A549 (cell line): ENCODE results near the gene MLANA.

Experiments
- CEBPB ChIP-seq, 2 experiments: fragments of >200 bp in 1 of 2; sonication (Bioruptor Twin) in 1 of 2; formaldehyde crosslinking in 1 of 2; IDR thresholded peaks; 2 replicates each; pipeline ENCODE4 v1.6.1; 2012 to 2016
- ESRRA ChIP-seq: fragments of 150-350 bp; IDR thresholded peaks from 2 replicates; pipeline ENCODE4 v1.6.1; 2014; ENCODE audit warnings: mild to moderate bottlenecking, low read length, borderline replicate concordance
- JUN ChIP-seq, 2 experiments: fragments of >200 bp; sonication (Bioruptor Twin); formaldehyde crosslinking; IDR thresholded peaks; 2 replicates in 1 of 2; 3 replicates in 1 of 2; pipeline ENCODE4 v1.6.1; 2016 to 2017
- KDM1A ChIP-seq: fragments of 200-600 bp; sonication (generic); IDR thresholded peaks from 2 replicates; pipeline ENCODE4 v1.6.1; 2016; ENCODE audit warnings: low read depth, mild to moderate bottlenecking
- POLR2A ChIP-seq: IDR thresholded peaks from 2 replicates; pipeline ENCODE4 v1.6.1; 2012; ENCODE audit warnings: mild to moderate bottlenecking, low read length
- ZC3H11A ChIP-seq: fragments of 450-650 bp; IDR thresholded peaks from 2 replicates; pipeline ENCODE4 v1.6.1; 2014; ENCODE audit warnings: antibody characterized with exemption, mild to moderate bottlenecking
- TF ChIP-seq, protein P1 (sequence below): fragments of >200 bp; sonication (Bioruptor Twin); formaldehyde crosslinking; IDR thresholded peaks from 3 replicates; pipeline ENCODE4 v1.5.1; 2016
- TF ChIP-seq, protein P2 (sequence below): IDR thresholded peaks from 2 replicates; pipeline ENCODE4 v1.6.1; 2012

DNA sequence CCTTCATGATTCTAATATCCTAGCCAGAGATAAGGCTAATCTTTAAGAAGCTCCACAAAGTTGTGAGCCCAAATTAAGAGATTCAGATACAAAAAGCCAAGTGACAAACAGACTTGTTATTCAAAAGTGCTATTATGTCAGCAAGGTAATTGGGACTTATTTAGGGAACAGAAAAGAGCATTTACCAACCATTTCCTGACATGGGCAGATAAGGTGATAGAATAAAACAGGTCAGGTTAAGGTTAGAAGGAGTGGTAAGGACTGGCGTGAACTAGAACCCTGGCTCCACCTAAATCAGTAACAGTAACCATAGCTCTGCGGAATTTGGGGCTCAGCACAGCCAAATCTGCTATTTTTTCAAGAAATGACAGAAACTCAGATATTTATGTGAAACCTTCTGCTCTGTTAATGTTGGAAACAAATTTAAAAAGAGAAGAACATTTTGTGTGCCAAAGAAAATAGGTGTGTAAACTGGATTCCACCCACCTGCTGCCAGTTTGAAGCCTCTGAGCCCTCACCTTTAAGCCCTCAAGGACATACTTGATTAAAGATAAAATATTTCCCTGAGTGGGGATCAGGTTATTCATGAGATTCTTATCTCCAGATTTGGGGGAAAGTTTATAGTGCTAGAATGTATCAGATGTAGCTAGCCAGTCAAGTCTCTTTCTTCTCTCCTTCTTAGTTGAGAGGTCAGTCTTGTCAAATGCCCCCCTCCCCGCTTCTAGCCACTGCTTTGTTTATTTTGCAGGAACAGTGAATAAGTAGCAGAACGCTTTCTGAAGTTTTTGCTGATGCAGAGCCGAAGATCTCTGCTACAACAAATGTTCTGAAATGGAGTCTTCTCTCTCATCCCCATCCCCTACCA lies 47.5 kb upstream of the MLANA start:
- TF ChIP-seq, protein P1, sequence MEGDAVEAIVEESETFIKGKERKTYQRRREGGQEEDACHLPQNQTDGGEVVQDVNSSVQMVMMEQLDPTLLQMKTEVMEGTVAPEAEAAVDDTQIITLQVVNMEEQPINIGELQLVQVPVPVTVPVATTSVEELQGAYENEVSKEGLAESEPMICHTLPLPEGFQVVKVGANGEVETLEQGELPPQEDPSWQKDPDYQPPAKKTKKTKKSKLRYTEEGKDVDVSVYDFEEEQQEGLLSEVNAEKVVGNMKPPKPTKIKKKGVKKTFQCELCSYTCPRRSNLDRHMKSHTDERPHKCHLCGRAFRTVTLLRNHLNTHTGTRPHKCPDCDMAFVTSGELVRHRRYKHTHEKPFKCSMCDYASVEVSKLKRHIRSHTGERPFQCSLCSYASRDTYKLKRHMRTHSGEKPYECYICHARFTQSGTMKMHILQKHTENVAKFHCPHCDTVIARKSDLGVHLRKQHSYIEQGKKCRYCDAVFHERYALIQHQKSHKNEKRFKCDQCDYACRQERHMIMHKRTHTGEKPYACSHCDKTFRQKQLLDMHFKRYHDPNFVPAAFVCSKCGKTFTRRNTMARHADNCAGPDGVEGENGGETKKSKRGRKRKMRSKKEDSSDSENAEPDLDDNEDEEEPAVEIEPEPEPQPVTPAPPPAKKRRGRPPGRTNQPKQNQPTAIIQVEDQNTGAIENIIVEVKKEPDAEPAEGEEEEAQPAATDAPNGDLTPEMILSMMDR, result no peak
- no peak for TF ChIP-seq KDM1A
- TF ChIP-seq CEBPB (IDR thresholded peaks at IDR 0.05), result no peak
- TF ChIP-seq JUN (IDR thresholded peaks at IDR 0.05), result no peak; a peak in 1 of 5 replicates
- no peak for TF ChIP-seq POLR2A
- TF ChIP-seq ESRRA, result no peak
- no peak for TF ChIP-seq ZC3H11A
- TF ChIP-seq, protein P2, sequence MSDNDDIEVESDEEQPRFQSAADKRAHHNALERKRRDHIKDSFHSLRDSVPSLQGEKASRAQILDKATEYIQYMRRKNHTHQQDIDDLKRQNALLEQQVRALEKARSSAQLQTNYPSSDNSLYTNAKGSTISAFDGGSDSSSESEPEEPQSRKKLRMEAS, result no peak
